Neural cell (in vitro differentiated cells): ENCODE measurements around the gene ITPR2. TPM values are rescaled to one million over a fixed set of nuclear protein-coding genes. Genes with fewer than 3 reads are reported as not detected.

Source experiments
- H2AFZ ChIP-seq: fragments of 200-600, 300-800 bp; sonication (generic), shearing (Covaris generic); 2 replicates; pipeline ENCODE4 v1.6.0; 2014; ENCODE audit warnings: low read depth, mild to moderate bottlenecking, antibody characterized with exemption, low read length, moderate library complexity
- H3F3A ChIP-seq: fragments of 200-600 bp; shearing (Covaris generic); 2 replicates; pipeline ENCODE4 v1.6.1; 2016; ENCODE audit warnings: mild to moderate bottlenecking, moderate library complexity, mixed read lengths, antibody characterized with exemption, low read length; ENCODE audit not compliant: insufficient read depth, poor library complexity, severe bottlenecking
- H3K27ac ChIP-seq: fragments of 200-600, 300-800 bp; sonication (generic), shearing (Covaris generic); 2 replicates; pipeline ENCODE4 v1.5.1; 2014; ENCODE audit warnings: mild to moderate bottlenecking, low read length, moderate library complexity
- H3K27me3 ChIP-seq: fragments of 300-800, 200-600 bp; sonication (generic), shearing (Covaris generic); 2 replicates; pipeline ENCODE4 v1.6.0; 2014; ENCODE audit warnings: mild to moderate bottlenecking, low read depth, low read length, moderate library complexity; ENCODE audit not compliant: insufficient read depth
- H3K36me3 ChIP-seq: fragments of 300-800, 200-600 bp; sonication (generic), shearing (Covaris generic); 2 replicates; pipeline ENCODE4 v1.5.1; 2014; ENCODE audit warnings: mild to moderate bottlenecking, antibody characterized with exemption, low read length, moderate library complexity; ENCODE audit not compliant: insufficient read depth
- H3K4me2 ChIP-seq: fragments of 300-800, 200-600 bp; sonication (generic), shearing (Covaris generic); 2 replicates; pipeline ENCODE4 v1.6.0; 2014; ENCODE audit warnings: mild to moderate bottlenecking, low read length
- H3K4me3 ChIP-seq: fragments of 300-800, 200-600 bp; sonication (generic), shearing (Covaris generic); 2 replicates; pipeline ENCODE4 v1.5.1; 2014; ENCODE audit warnings: mild to moderate bottlenecking, low read length, moderate library complexity
- H3K79me2 ChIP-seq: fragments of 200-600 bp; shearing (Covaris generic); replicated peaks from 2 replicates; pipeline ENCODE4 v1.6.0; 2014; ENCODE audit warnings: mild to moderate bottlenecking, low read length, moderate library complexity; ENCODE audit not compliant: insufficient read depth
- H3K9ac ChIP-seq: fragments of 300-800, 200-600 bp; sonication (generic), shearing (Covaris generic); 2 replicates; pipeline ENCODE4 v1.6.1; 2016; ENCODE audit warnings: mild to moderate bottlenecking, low read length, mixed read lengths
- H3K9me2 ChIP-seq: fragments of 200-600 bp; shearing (Covaris generic); 2 replicates; pipeline ENCODE4 v1.6.1; 2016; ENCODE audit warnings: mild to moderate bottlenecking, low read length, mixed read lengths; ENCODE audit not compliant: insufficient read depth
- H3K9me3 ChIP-seq: fragments of 200-600, 300-800 bp; sonication (generic), shearing (Covaris generic); 2 replicates; pipeline ENCODE4 v1.6.1; 2016; ENCODE audit warnings: mild to moderate bottlenecking, mixed run types, low read length, moderate library complexity, mixed read lengths
- H4K20me1 ChIP-seq: fragments of 200-600 bp; shearing (Covaris generic); 2 replicates; pipeline ENCODE4 v1.6.1; 2016; ENCODE audit warnings: mild to moderate bottlenecking, mixed run types; ENCODE audit not compliant: insufficient read depth
- CTCF ChIP-seq: fragments of 450-650 bp; IDR thresholded peaks from 2 replicates; pipeline ENCODE4 v1.5.1; 2014; ENCODE audit warnings: antibody characterized with exemption, mild to moderate bottlenecking, moderate library complexity; ENCODE audit not compliant: poor library complexity, severe bottlenecking
- EP300 ChIP-seq: fragments of 450-650 bp; conservative IDR thresholded peaks from 2 replicates; pipeline ENCODE4 v1.6.1; 2014; ENCODE audit warnings: antibody characterized with exemption, mild to moderate bottlenecking, moderate library complexity; ENCODE audit not compliant: poor library complexity, severe bottlenecking
- EZH2 ChIP-seq: fragments of 200-600, 300-800 bp; shearing (Covaris generic), sonication (generic); IDR thresholded peaks from 2 replicates; pipeline ENCODE4 v1.6.1; 2014; ENCODE audit warnings: antibody characterized with exemption, low read length, borderline replicate concordance, mild to moderate bottlenecking; ENCODE audit not compliant: insufficient read depth, poor library complexity, severe bottlenecking
- MXI1 ChIP-seq: fragments of 450-650 bp; conservative IDR thresholded peaks from 2 replicates; pipeline ENCODE4 v1.6.1; 2014; ENCODE audit warnings: antibody characterized with exemption, mild to moderate bottlenecking; ENCODE audit not compliant: poor library complexity, severe bottlenecking
- POLR2AphosphoS5 ChIP-seq: IDR thresholded peaks from 2 replicates; pipeline ENCODE4 v1.6.1; 2012
- RAD21 ChIP-seq: fragments of 450-650 bp; conservative IDR thresholded peaks from 2 replicates; pipeline ENCODE4 v1.6.1; 2014; ENCODE audit warnings: antibody characterized with exemption, mild to moderate bottlenecking, moderate library complexity
- REST ChIP-seq: IDR thresholded peaks from 2 replicates; pipeline ENCODE4 v1.6.1; 2012; ENCODE audit warnings: borderline replicate concordance
- SMC3 ChIP-seq: fragments of 450-650 bp; conservative IDR thresholded peaks from 2 replicates; pipeline ENCODE4 v1.6.1; 2014; ENCODE audit warnings: antibody characterized with exemption, mild to moderate bottlenecking, moderate library complexity; ENCODE audit not compliant: poor library complexity
- TAF1 ChIP-seq: IDR thresholded peaks from 2 replicates; pipeline ENCODE4 v1.6.1; 2012; ENCODE audit warnings: low read depth
- polyA plus RNA-seq: library from polyadenylated mRNA; depleted of rRNA; stranded (reverse); fragments of >200 nt; gene quantifications from 2 replicates; pipeline ENCODE4 v1.2.3, GENCODE V29; 2014

The ITPR2 gene
- polyA plus RNA-seq, 1 donor from 2014 or later: 2.0 TPM

GRCh38 chr12:26744697-26745440 is 88.1 kb downstream of the ITPR2 start:
- Histone ChIP-seq H3K4me2 (no peak overlapping the region), H3F3A (no peaks in the 10 kb centered on the region), H4K20me1 (no peaks in the 10 kb centered on the region), H3K4me3 (no peak overlapping the region), H3K9me2 (no peaks in the 10 kb centered on the region), H3K9ac (no peak overlapping the region), H3K27ac (no peak overlapping the region), H3K9me3 (no peaks in the 10 kb centered on the region), H3K36me3 (no peaks in the 10 kb centered on the region), H3K27me3 (no peaks in the 10 kb centered on the region), H2AFZ (no peak overlapping the region), H3K79me2 (no peaks in the 10 kb centered on the region)
- TF ChIP-seq POLR2AphosphoS5: no peak
- no peak for TF ChIP-seq CTCF
- no peak for TF ChIP-seq EZH2
- TF ChIP-seq SMC3: no peak
- TF ChIP-seq TAF1: no peak
- no peak for TF ChIP-seq REST
- TF ChIP-seq EP300: no peak
- TF ChIP-seq RAD21: no peak

- Histone ChIP-seq H3K27me3 (no peaks in the 10 kb centered on the region), H2AFZ (no peak overlapping the region), H3K4me2 (no peak overlapping the region), H3K36me3 (no peaks in the 10 kb centered on the region), H3F3A (no peaks in the 10 kb centered on the region), H4K20me1 (no peaks in the 10 kb centered on the region), H3K4me3 (no peak overlapping the region), H3K9me2 (no peaks in the 10 kb centered on the region), H3K9ac (no peak overlapping the region), H3K27ac (no peak overlapping the region), H3K79me2 (no peaks in the 10 kb centered on the region), H3K9me3 (peaks cover under 1% of the 10 kb centered on the region)
- TF ChIP-seq POLR2AphosphoS5 (no peak), TAF1 (no peak), SMC3 (no peak), MXI1 (no peak), RAD21 (no peak), REST (no peak), EP300 (no peak), EZH2 (no peak), CTCF (no peak)
Observed at GRCh38 chr12:26744042-26744626, 88.9 kb downstream of the ITPR2 start.
